Ureter (tissue), 1 donor: Measurements from ENCODE around the gene SLIT3. TPM values are rescaled to one million over a fixed set of nuclear protein-coding genes. Genes with fewer than 3 reads are reported as not detected.
A peak's percentile ranks its signal among the peaks of the same experiment; 100 is the strongest.

Experiments used
- DNase-seq: peaks from one replicate; pipeline ENCODE4 v3.0.0-alpha.2; 2020; ENCODE audit warnings: low spot score
- total RNA-seq: library from RNA; stranded (reverse); gene quantifications from one replicate; pipeline ENCODE4 v1.2.4, GENCODE V29; 2023
- donor health status: DM: yes; HTN: yes; CAD: no.

The SLIT3 gene
- total RNA-seq, 1 donor from 2014 or later: 67.0 TPM

- no peak for DNase-seq
These were observed 299.5 kb downstream of the SLIT3 start for GRCh38 chr5:169001394-169001793.

GRCh38 chr5:168995024-168995423 is 305.9 kb downstream of the SLIT3 start:
- no peak for DNase-seq

- DNase-seq: no peak
These were observed 308.3 kb downstream of the SLIT3 start for GRCh38 chr5:168992687-168993086.

GRCh38 chr5:168992016-168992415 is 308.9 kb downstream of the SLIT3 start:
- no peak for DNase-seq

- no peak for DNase-seq
These were observed 309.6 kb downstream of the SLIT3 start for GRCh38 chr5:168991311-168991710.

- DNase-seq: no peak
These were observed 310.3 kb downstream of the SLIT3 start for GRCh38 chr5:168990679-168991078.

GRCh38 chr5:168989731-168990505 is 311.0 kb downstream of the SLIT3 start:
- DNase-seq: no peak

GRCh38 chr5:168988699-168989098 is 312.2 kb downstream of the SLIT3 start:
- no peak for DNase-seq

GRCh38 chr5:168987543-168988300 is 313.2 kb downstream of the SLIT3 start:
- DNase-seq: peak; percentile 75

GRCh38 chr5:168985454-168985853 is 315.5 kb downstream of the SLIT3 start:
- no peak for DNase-seq

GRCh38 chr5:168984135-168984675 is 316.7 kb downstream of the SLIT3 start:
- no peak for DNase-seq

GRCh38 chr5:168979135-168979534 is 321.8 kb downstream of the SLIT3 start:
- DNase-seq: no peak

- no peak for DNase-seq
These were observed 322.4 kb downstream of the SLIT3 start for GRCh38 chr5:168978500-168978899.

GRCh38 chr5:168978015-168978414 is 322.9 kb downstream of the SLIT3 start:
- no peak for DNase-seq

GRCh38 chr5:168976311-168976970 is 324.5 kb downstream of the SLIT3 start:
- DNase-seq: no peak

GRCh38 chr5:168975331-168975730 is 325.6 kb downstream of the SLIT3 start:
- no peak for DNase-seq

GRCh38 chr5:168974082-168974481 is 326.9 kb downstream of the SLIT3 start:
- DNase-seq: no peak

GRCh38 chr5:168972731-168973130 is 328.2 kb downstream of the SLIT3 start:
- DNase-seq: no peak

GRCh38 chr5:168971100-168971499 is 329.8 kb downstream of the SLIT3 start:
- no peak for DNase-seq

GRCh38 chr5:168969326-168969886 is 331.5 kb downstream of the SLIT3 start:
- DNase-seq: no peak

- no peak for DNase-seq
These were observed 332.9 kb downstream of the SLIT3 start for GRCh38 chr5:168967882-168968620.
